HUES48 (cell line): ENCODE measurements around the gene ZNF516.

Experiments used
- H3K27ac ChIP-seq: one replicate; pipeline ENCODE4 v1.7.0; 2013; ENCODE audit warnings: low read depth, low read length, inconsistent platforms
- H3K27me3 ChIP-seq: 2 replicates; pipeline ENCODE4 v1.6.1; 2013; ENCODE audit warnings: mild to moderate bottlenecking, low read length; ENCODE audit not compliant: control insufficient read depth, insufficient read depth
- H3K36me3 ChIP-seq: 2 replicates; pipeline ENCODE4 v1.6.1; 2013; ENCODE audit warnings: low read length; ENCODE audit not compliant: control insufficient read depth, insufficient read depth
- H3K4me1 ChIP-seq: 2 replicates; pipeline ENCODE4 v1.6.1; 2013; ENCODE audit warnings: mild to moderate bottlenecking, low read length; ENCODE audit not compliant: control insufficient read depth, insufficient read depth
- H3K4me3 ChIP-seq: 2 replicates; pipeline ENCODE4 v1.5.1; 2013; ENCODE audit warnings: mild to moderate bottlenecking, low read depth, low read length
- H3K9ac ChIP-seq: 2 replicates; pipeline ENCODE4 v1.6.1; 2013; ENCODE audit warnings: mild to moderate bottlenecking, low read depth, low read length, moderate library complexity
- H3K9me3 ChIP-seq: 2 replicates; pipeline ENCODE4 v1.6.1; 2013; ENCODE audit warnings: low read length; ENCODE audit not compliant: control insufficient read depth, insufficient read depth

ZNF516 gene

GRCh38 chr18:76489081-76489480 is 6.0 kb downstream of the ZNF516 start:
- H3K4me1 ChIP-seq: peaks cover 52% of the 10 kb centered on the region
- no peak overlapping the region for H3K4me3 ChIP-seq
- H3K36me3 ChIP-seq: no peaks in the 10 kb centered on the region
- H3K27me3 ChIP-seq: peaks cover 49% of the 10 kb centered on the region
- H3K27ac ChIP-seq: no peak overlapping the region
- H3K9me3 ChIP-seq: no peaks in the 10 kb centered on the region
- no peak overlapping the region for H3K9ac ChIP-seq

GRCh38 chr18:76488190-76488589 is 6.9 kb downstream of the ZNF516 start:
- Histone ChIP-seq H3K4me3 (no peak overlapping the region), H3K4me1 (peaks cover 44% of the 10 kb centered on the region), H3K36me3 (no peaks in the 10 kb centered on the region), H3K27ac (no peak overlapping the region), H3K9me3 (no peaks in the 10 kb centered on the region), H3K27me3 (peaks cover 41% of the 10 kb centered on the region), H3K9ac (no peak overlapping the region)

GRCh38 chr18:76487782-76488181 is 7.3 kb downstream of the ZNF516 start:
- H3K4me3 ChIP-seq: no peak overlapping the region
- H3K9ac ChIP-seq: no peak overlapping the region
- peaks cover 44% of the 10 kb centered on the region for H3K4me1 ChIP-seq
- H3K36me3 ChIP-seq: no peaks in the 10 kb centered on the region
- H3K27me3 ChIP-seq: peaks cover 41% of the 10 kb centered on the region
- H3K27ac ChIP-seq: no peak overlapping the region
- no peaks in the 10 kb centered on the region for H3K9me3 ChIP-seq

- no peak overlapping the region for H3K9ac ChIP-seq
- no peaks in the 10 kb centered on the region for H3K9me3 ChIP-seq
- H3K36me3 ChIP-seq: no peaks in the 10 kb centered on the region
- H3K4me3 ChIP-seq: no peak overlapping the region
- H3K27ac ChIP-seq: no peak overlapping the region
- peaks cover 35% of the 10 kb centered on the region for H3K27me3 ChIP-seq
- H3K4me1 ChIP-seq: peaks cover 44% of the 10 kb centered on the region
Measured at GRCh38 chr18:76487070-76487469, 8.0 kb downstream of the ZNF516 start.

GRCh38 chr18:76486574-76486973 is 8.5 kb downstream of the ZNF516 start:
- H3K27ac ChIP-seq: no peak overlapping the region
- peaks cover 31% of the 10 kb centered on the region for H3K27me3 ChIP-seq
- no peaks in the 10 kb centered on the region for H3K36me3 ChIP-seq
- peaks cover 44% of the 10 kb centered on the region for H3K4me1 ChIP-seq
- no peaks in the 10 kb centered on the region for H3K9me3 ChIP-seq
- H3K9ac ChIP-seq: no peak overlapping the region
- no peak overlapping the region for H3K4me3 ChIP-seq

GRCh38 chr18:76486038-76486437 is 9.0 kb downstream of the ZNF516 start:
- H3K36me3 ChIP-seq: no peaks in the 10 kb centered on the region
- no peak overlapping the region for H3K9ac ChIP-seq
- H3K4me1 ChIP-seq: peaks cover 44% of the 10 kb centered on the region
- no peak overlapping the region for H3K4me3 ChIP-seq
- H3K9me3 ChIP-seq: no peaks in the 10 kb centered on the region
- H3K27ac ChIP-seq: no peak overlapping the region
- H3K27me3 ChIP-seq: peaks cover 31% of the 10 kb centered on the region

GRCh38 chr18:76484749-76485387 is 10.2 kb downstream of the ZNF516 start:
- no peaks in the 10 kb centered on the region for H3K9me3 ChIP-seq
- peaks cover 37% of the 10 kb centered on the region for H3K4me1 ChIP-seq
- no peak overlapping the region for H3K4me3 ChIP-seq
- no peaks in the 10 kb centered on the region for H3K36me3 ChIP-seq
- no peak overlapping the region for H3K27ac ChIP-seq
- H3K9ac ChIP-seq: no peak overlapping the region
- H3K27me3 ChIP-seq: peaks cover 21% of the 10 kb centered on the region

- no peak overlapping the region for H3K9ac ChIP-seq
- H3K27ac ChIP-seq: no peak overlapping the region
- no peaks in the 10 kb centered on the region for H3K36me3 ChIP-seq
- no peaks in the 10 kb centered on the region for H3K9me3 ChIP-seq
- no peak overlapping the region for H3K4me3 ChIP-seq
- peaks cover 34% of the 10 kb centered on the region for H3K4me1 ChIP-seq
- H3K27me3 ChIP-seq: peaks cover 10% of the 10 kb centered on the region
Measured at GRCh38 chr18:76483780-76484179, 11.3 kb downstream of the ZNF516 start.

GRCh38 chr18:76482971-76483691 is 11.9 kb downstream of the ZNF516 start:
- Histone ChIP-seq H3K36me3 (no peaks in the 10 kb centered on the region), H3K27me3 (peaks cover 5% of the 10 kb centered on the region; the same call in 1 of the 2 replicates)

GRCh38 chr18:76482267-76482666 is 12.8 kb downstream of the ZNF516 start:
- H3K4me3 ChIP-seq: no peak overlapping the region
- H3K4me1 ChIP-seq: peaks cover 27% of the 10 kb centered on the region
- H3K27ac ChIP-seq: no peak overlapping the region
- H3K36me3 ChIP-seq: no peaks in the 10 kb centered on the region
- H3K9me3 ChIP-seq: no peaks in the 10 kb centered on the region
- no peak overlapping the region for H3K9ac ChIP-seq
- H3K27me3 ChIP-seq: peaks cover 3% of the 10 kb centered on the region; the same call in 1 of the 2 replicates

More at GRCh38 chr18:76482971-76483691, 11.9 kb downstream of the ZNF516 start:
- no peak overlapping the region for H3K4me3 ChIP-seq
- no peaks in the 10 kb centered on the region for H3K9me3 ChIP-seq
- no peak overlapping the region for H3K9ac ChIP-seq
- peaks cover 33% of the 10 kb centered on the region for H3K4me1 ChIP-seq
- H3K27ac ChIP-seq: no peak overlapping the region

- no peaks in the 10 kb centered on the region for H3K9me3 ChIP-seq
- no peak overlapping the region for H3K4me3 ChIP-seq
- peaks cover 15% of the 10 kb centered on the region for H3K4me1 ChIP-seq
Measured at GRCh38 chr18:76480913-76481312, 14.1 kb downstream of the ZNF516 start.

More at GRCh38 chr18:76480913-76481312, 14.1 kb downstream of the ZNF516 start:
- no peak overlapping the region for H3K9ac ChIP-seq
- H3K36me3 ChIP-seq: no peaks in the 10 kb centered on the region
- H3K27me3 ChIP-seq: no peaks in the 10 kb centered on the region
- no peak overlapping the region for H3K27ac ChIP-seq
